DMS53 treated with DMSO at 0.1 percent for 48 hours (cell line): ENCODE measurements around the gene HMGB3.
A peak's percentile ranks its signal among the peaks of the same experiment; 100 is the strongest.
"Not testable (repeated sequence)": the region's sequence is repeated elsewhere in the genome, so short reads cannot be mapped to it uniquely, and the experiment has no call there.

Experiments
- DNase-seq: peaks from one replicate; lab custom pipeline; 2025; ENCODE audit not compliant: unreplicated experiment; lab: John Stamatoyannopoulos, UW

The HMGB3 gene

GRCh38 chrX:150982788-150983520, at the start of gene HMGB3:
TSS of gene HMGB3 (plus strand) at chrX:150983335. CDS start at chrX:150985600, 2,265 bp downstream.
- peak; percentile 93 for DNase-seq

- DNase-seq = no peak
These were observed 49.2 kb upstream of the HMGB3 start for GRCh38 chrX:150933945-150934350.

GRCh38 chrX:150934453-150934852, 48.7 kb upstream of the HMGB3 start:
- no peak for DNase-seq

GRCh38 chrX:150935467-150935866, 47.7 kb upstream of the HMGB3 start:
- no peak for DNase-seq

- DNase-seq = no peak
These were observed 46.6 kb upstream of the HMGB3 start for GRCh38 chrX:150936556-150936955.

GRCh38 chrX:150940844-150941495, 42.2 kb upstream of the HMGB3 start:
- DNase-seq = no peak

GRCh38 chrX:150941580-150941979, 41.6 kb upstream of the HMGB3 start:
- no peak for DNase-seq

GRCh38 chrX:150942942-150943594, 40.1 kb upstream of the HMGB3 start:
- no peak for DNase-seq

GRCh38 chrX:150944233-150944632, 38.9 kb upstream of the HMGB3 start:
- DNase-seq = no peak

- no peak for DNase-seq
These were observed 28.2 kb upstream of the HMGB3 start for GRCh38 chrX:150954951-150955350.

GRCh38 chrX:150955590-150955989, 27.5 kb upstream of the HMGB3 start:
- DNase-seq = no peak

GRCh38 chrX:150958177-150958576, 25.0 kb upstream of the HMGB3 start:
- no peak for DNase-seq

GRCh38 chrX:150959557-150959956, 23.6 kb upstream of the HMGB3 start:
- no peak for DNase-seq

- no peak for DNase-seq
These were observed 21.5 kb upstream of the HMGB3 start for GRCh38 chrX:150961631-150962030.

- DNase-seq = not testable (repeated sequence)
These were observed 18.7 kb upstream of the HMGB3 start for GRCh38 chrX:150964416-150964815.

- DNase-seq = no peak
These were observed 16.9 kb upstream of the HMGB3 start for GRCh38 chrX:150966235-150966634.

- DNase-seq = no peak
These were observed 16.4 kb upstream of the HMGB3 start for GRCh38 chrX:150966742-150967141.

- DNase-seq = no peak
These were observed 15.3 kb upstream of the HMGB3 start for GRCh38 chrX:150967786-150968185.

- no peak for DNase-seq
These were observed 14.0 kb upstream of the HMGB3 start for GRCh38 chrX:150968862-150969720.

- no peak for DNase-seq
These were observed 10.7 kb upstream of the HMGB3 start for GRCh38 chrX:150972450-150972849.
